ENCODE data around the gene TNFRSF12A. TPM values are rescaled to one million over a fixed set of nuclear protein-coding genes. Genes with fewer than 3 reads are reported as not detected.

Gene TNFRSF12A
- total and polyA plus RNA-seq, 2 of the 13 experiments (the other 11 are each of a cell fraction or from before 2014, with no cell fraction given): 61.9 to 66.0 TPM

GRCh38 chr16:3009568-3010390 is 10.4 kb upstream of the TNFRSF12A start (continued):
- TF ChIP-seq, protein P1, sequence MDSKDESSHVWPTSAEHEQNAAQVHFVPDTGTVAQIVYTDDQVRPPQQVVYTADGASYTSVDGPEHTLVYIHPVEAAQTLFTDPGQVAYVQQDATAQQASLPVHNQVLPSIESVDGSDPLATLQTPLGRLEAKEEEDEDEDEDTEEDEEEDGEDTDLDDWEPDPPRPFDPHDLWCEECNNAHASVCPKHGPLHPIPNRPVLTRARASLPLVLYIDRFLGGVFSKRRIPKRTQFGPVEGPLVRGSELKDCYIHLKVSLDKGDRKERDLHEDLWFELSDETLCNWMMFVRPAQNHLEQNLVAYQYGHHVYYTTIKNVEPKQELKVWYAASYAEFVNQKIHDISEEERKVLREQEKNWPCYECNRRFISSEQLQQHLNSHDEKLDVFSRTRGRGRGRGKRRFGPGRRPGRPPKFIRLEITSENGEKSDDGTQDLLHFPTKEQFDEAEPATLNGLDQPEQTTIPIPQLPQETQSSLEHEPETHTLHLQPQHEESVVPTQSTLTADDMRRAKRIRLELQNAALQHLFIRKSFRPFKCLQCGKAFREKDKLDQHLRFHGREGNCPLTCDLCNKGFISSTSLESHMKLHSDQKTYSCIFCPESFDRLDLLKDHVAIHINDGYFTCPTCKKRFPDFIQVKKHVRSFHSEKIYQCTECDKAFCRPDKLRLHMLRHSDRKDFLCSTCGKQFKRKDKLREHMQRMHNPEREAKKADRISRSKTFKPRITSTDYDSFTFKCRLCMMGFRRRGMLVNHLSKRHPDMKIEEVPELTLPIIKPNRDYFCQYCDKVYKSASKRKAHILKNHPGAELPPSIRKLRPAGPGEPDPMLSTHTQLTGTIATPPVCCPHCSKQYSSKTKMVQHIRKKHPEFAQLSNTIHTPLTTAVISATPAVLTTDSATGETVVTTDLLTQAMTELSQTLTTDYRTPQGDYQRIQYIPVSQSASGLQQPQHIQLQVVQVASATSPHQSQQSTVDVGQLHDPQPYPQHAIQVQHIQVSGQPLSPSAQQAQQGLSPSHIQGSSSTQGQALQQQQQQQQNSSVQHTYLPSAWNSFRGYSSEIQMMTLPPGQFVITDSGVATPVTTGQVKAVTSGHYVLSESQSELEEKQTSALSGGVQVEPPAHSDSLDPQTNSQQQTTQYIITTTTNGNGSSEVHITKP (CRISPR knock-in tag; IDR thresholded peaks at IDR 0.05; ENCODE audit: low read depth): no peak
- TF ChIP-seq RXRB (CRISPR knock-in tag; IDR thresholded peaks at IDR 0.05; ENCODE audit: borderline replicate concordance) (0 out of 2 replicates have a peak, but pooled peaks have one; percentile 16), HOXA3 (CRISPR knock-in tag; IDR thresholded peaks at IDR 0.05) (peak; percentile 27; the same call in 1 of the 2 replicates), HNF4A (CRISPR knock-in tag; IDR thresholded peaks at IDR 0.05) (peak; percentile 3; the same call in 1 of the 2 replicates), CC2D1A (CRISPR knock-in tag; IDR thresholded peaks at IDR 0.05) (no peak), ZFP82 (CRISPR knock-in tag; IDR thresholded peaks at IDR 0.05; ENCODE audit: borderline replicate concordance) (peak; percentile 60; the same call in 1 of the 2 replicates), GATAD2A (CRISPR knock-in tag; IDR thresholded peaks at IDR 0.05) (peak; percentile 39; the same call in 1 of the 2 replicates), PATZ1 (CRISPR knock-in tag; IDR thresholded peaks at IDR 0.05) (peak; percentile 86; the same call in 1 of the 2 replicates), FOSL2 (CRISPR knock-in tag; IDR thresholded peaks at IDR 0.05) (peak; percentile 43)
- TF ChIP-seq, protein P2, sequence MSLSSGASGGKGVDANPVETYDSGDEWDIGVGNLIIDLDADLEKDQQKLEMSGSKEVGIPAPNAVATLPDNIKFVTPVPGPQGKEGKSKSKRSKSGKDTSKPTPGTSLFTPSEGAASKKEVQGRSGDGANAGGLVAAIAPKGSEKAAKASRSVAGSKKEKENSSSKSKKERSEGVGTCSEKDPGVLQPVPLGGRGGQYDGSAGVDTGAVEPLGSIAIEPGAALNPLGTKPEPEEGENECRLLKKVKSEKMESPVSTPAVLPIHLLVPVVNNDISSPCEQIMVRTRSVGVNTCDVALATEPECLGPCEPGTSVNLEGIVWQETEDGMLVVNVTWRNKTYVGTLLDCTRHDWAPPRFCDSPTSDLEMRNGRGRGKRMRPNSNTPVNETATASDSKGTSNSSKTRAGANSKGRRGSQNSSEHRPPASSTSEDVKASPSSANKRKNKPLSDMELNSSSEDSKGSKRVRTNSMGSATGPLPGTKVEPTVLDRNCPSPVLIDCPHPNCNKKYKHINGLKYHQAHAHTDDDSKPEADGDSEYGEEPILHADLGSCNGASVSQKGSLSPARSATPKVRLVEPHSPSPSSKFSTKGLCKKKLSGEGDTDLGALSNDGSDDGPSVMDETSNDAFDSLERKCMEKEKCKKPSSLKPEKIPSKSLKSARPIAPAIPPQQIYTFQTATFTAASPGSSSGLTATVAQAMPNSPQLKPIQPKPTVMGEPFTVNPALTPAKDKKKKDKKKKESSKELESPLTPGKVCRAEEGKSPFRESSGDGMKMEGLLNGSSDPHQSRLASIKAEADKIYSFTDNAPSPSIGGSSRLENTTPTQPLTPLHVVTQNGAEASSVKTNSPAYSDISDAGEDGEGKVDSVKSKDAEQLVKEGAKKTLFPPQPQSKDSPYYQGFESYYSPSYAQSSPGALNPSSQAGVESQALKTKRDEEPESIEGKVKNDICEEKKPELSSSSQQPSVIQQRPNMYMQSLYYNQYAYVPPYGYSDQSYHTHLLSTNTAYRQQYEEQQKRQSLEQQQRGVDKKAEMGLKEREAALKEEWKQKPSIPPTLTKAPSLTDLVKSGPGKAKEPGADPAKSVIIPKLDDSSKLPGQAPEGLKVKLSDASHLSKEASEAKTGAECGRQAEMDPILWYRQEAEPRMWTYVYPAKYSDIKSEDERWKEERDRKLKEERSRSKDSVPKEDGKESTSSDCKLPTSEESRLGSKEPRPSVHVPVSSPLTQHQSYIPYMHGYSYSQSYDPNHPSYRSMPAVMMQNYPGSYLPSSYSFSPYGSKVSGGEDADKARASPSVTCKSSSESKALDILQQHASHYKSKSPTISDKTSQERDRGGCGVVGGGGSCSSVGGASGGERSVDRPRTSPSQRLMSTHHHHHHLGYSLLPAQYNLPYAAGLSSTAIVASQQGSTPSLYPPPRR (CRISPR knock-in tag; IDR thresholded peaks at IDR 0.05; ENCODE audit: borderline replicate concordance): no peak

Measured in HepG2 (cell line).